Prostate gland (tissue), 2 donors: Measurements from ENCODE around the gene TMEM140.

Experiments used
- CTCF ChIP-seq, 4 experiments: fragments of 200-600 bp in 2 of 4; fragments of 450-650 bp in 2 of 4; sonication (generic) in 2 of 4; IDR thresholded peaks; 1 replicate in 3 of 4; 2 replicates in 1 of 4; pipeline ENCODE4 v1.5.1; 2016 to 2019; ENCODE audit warnings: antibody characterized with exemption in 4 of 4, mild to moderate bottlenecking in 2 of 4, moderate library complexity in 2 of 4
- POLR2A ChIP-seq: fragments of 450-650 bp; IDR thresholded peaks from one replicate; pipeline ENCODE4 v1.6.1; 2016; ENCODE audit warnings: antibody characterized with exemption, mild to moderate bottlenecking
- POLR2AphosphoS5 ChIP-seq: sonication (generic); formaldehyde crosslinking; IDR thresholded peaks from one replicate; pipeline ENCODE4 v1.6.1; 2017; ENCODE audit warnings: antibody characterized with exemption

DNA sequence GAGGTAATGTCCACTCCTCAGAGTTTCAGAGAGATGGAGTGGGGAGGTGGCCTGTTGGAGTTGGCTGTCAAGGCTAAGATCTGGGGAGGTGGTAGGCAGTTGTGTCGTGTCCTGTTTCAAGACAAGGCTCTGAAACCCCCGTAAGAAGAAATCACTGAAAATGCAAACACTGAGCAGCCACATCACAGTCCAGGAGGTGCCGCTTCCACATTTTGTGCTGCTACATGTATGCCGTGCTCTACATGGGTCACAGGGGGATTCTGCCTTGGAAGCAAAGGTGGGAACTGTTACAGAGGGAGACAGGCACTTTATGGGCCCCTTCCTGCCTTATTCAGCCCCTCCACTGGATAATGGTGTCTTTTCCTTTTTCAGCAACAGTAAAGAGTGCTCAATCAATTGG lies 51.6 kb downstream of the TMEM140 start:
- TF ChIP-seq CTCF (IDR thresholded peaks at IDR 0.05) (no peak), POLR2A (no peak), POLR2AphosphoS5 (no peak)
